ENCODE data around the gene PLCH2. TPM values are rescaled to one million over a fixed set of nuclear protein-coding genes. Genes with fewer than 3 reads are reported as not detected.

PLCH2 gene
- total RNA-seq, 4 donors from 2014 or later: not detected

GRCh38 chr1:2496087-2496622, 20.1 kb downstream of the PLCH2 start:
- DNase-seq (no peak), ATAC-seq (no peak)
- Histone ChIP-seq H3K9me3 (no peaks in the 10 kb centered on the region), H3K36me3 (no peaks in the 10 kb centered on the region), H3K4me1 (peaks cover 0 to 19% of the 10 kb centered on the region in 2 donors), H3K4me3 (no peak overlapping the region), H3K27ac (no peak overlapping the region), H3K27me3 (peaks cover 31 to 52% (median 33%) of the 10 kb centered on the region in 3 donors)
- in situ Hi-C loops (cut with MboI; ENCODE audit: low sequenced_read_pairs in 4 of 4): no loop called here
- no peak for TF ChIP-seq CTCF (IDR thresholded peaks at IDR 0.05 in 4 of 5, conservative IDR thresholded peaks at IDR 0.05 in 1 of 5)
- no peak for TF ChIP-seq POLR2A (IDR thresholded peaks at IDR 0.05)
- intact Hi-C loops (cut with DNase I; ENCODE audit: low total_unique reads): no loop called here

- TF ChIP-seq POLR2A (IDR thresholded peaks at IDR 0.05) (no peak), CTCF (IDR thresholded peaks at IDR 0.05 in 4 of 5, conservative IDR thresholded peaks at IDR 0.05 in 1 of 5) (no peak)
- in situ Hi-C loops (cut with MboI; ENCODE audit: low sequenced_read_pairs in 4 of 4) (no loop called here), intact Hi-C loops (cut with DNase I; ENCODE audit: low total_unique reads) (no loop called here)
- Histone ChIP-seq H3K36me3 (no peaks in the 10 kb centered on the region), H3K4me1 (peaks cover 0 to 19% of the 10 kb centered on the region in 2 donors), H3K27me3 (peaks cover 37 to 58% (median 39%) of the 10 kb centered on the region in 3 donors), H3K9me3 (no peaks in the 10 kb centered on the region), H3K4me3 (no peak overlapping the region), H3K27ac (no peak overlapping the region)
- ATAC-seq: no peak
- DNase-seq: no peak
These were observed 20.7 kb downstream of the PLCH2 start for GRCh38 chr1:2496746-2497145.

- intact Hi-C loops (cut with DNase I; ENCODE audit: low total_unique reads): no loop called here
- no peak overlapping the region for H3K27ac ChIP-seq
- no peak overlapping the region for H3K4me3 ChIP-seq
- H3K9me3 ChIP-seq: no peaks in the 10 kb centered on the region
- no peak for ATAC-seq
- no peak for DNase-seq
- TF ChIP-seq CTCF (IDR thresholded peaks at IDR 0.05 in 4 of 5, conservative IDR thresholded peaks at IDR 0.05 in 1 of 5) (no peak), POLR2A (IDR thresholded peaks at IDR 0.05) (no peak)
- peaks cover 0 to 19% of the 10 kb centered on the region in 2 donors for H3K4me1 ChIP-seq
- no peaks in the 10 kb centered on the region for H3K36me3 ChIP-seq
- peaks cover 42 to 61% (median 48%) of the 10 kb centered on the region in 3 donors for H3K27me3 ChIP-seq
- in situ Hi-C loops (cut with MboI; ENCODE audit: low sequenced_read_pairs in 4 of 4): no loop called here
These were observed 21.8 kb downstream of the PLCH2 start for GRCh38 chr1:2497891-2498290.

GRCh38 chr1:2498648-2499047, 22.6 kb downstream of the PLCH2 start:
- Histone ChIP-seq H3K27ac (no peak overlapping the region), H3K9me3 (no peaks in the 10 kb centered on the region), H3K36me3 (no peaks in the 10 kb centered on the region), H3K4me1 (peaks cover 0 to 17% of the 10 kb centered on the region in 2 donors), H3K27me3 (peaks cover 48 to 69% (median 55%) of the 10 kb centered on the region in 3 donors), H3K4me3 (no peak overlapping the region)
- DNase-seq (no peak), ATAC-seq (no peak)
- no peak for TF ChIP-seq POLR2A (IDR thresholded peaks at IDR 0.05)
- TF ChIP-seq CTCF (IDR thresholded peaks at IDR 0.05 in 4 of 5, conservative IDR thresholded peaks at IDR 0.05 in 1 of 5): no peak
- in situ Hi-C loops (cut with MboI; ENCODE audit: low sequenced_read_pairs in 4 of 4) (no loop called here), intact Hi-C loops (cut with DNase I; ENCODE audit: low total_unique reads) (no loop called here)

- Histone ChIP-seq H3K4me3 (no peak overlapping the region), H3K36me3 (no peaks in the 10 kb centered on the region), H3K4me1 (peaks cover 0 to 14% of the 10 kb centered on the region in 2 donors), H3K27me3 (peaks cover 54 to 75% (median 61%) of the 10 kb centered on the region in 3 donors), H3K27ac (no peak overlapping the region), H3K9me3 (no peaks in the 10 kb centered on the region)
- no peak for ATAC-seq
- intact Hi-C loops (cut with DNase I; ENCODE audit: low total_unique reads): no loop called here
- in situ Hi-C loops (cut with MboI; ENCODE audit: low sequenced_read_pairs in 4 of 4): no loop called here
- no peak for TF ChIP-seq POLR2A (IDR thresholded peaks at IDR 0.05)
- no peak for TF ChIP-seq CTCF (IDR thresholded peaks at IDR 0.05 in 4 of 5, conservative IDR thresholded peaks at IDR 0.05 in 1 of 5)
- DNase-seq: no peak
These were observed 23.2 kb downstream of the PLCH2 start for GRCh38 chr1:2499260-2499659.
